OCI-LY7 (cell line): ENCODE results near the gene TAF4. TPM values are rescaled to one million over a fixed set of nuclear protein-coding genes. Genes with fewer than 3 reads are reported as not detected.

Source experiments
- BruUV-seq: library from RNA; stranded (reverse); fragments of 400-500 nt; replicated peaks from 2 replicates; lab custom pipeline; 2021; lab: Mats Ljungman, UMichigan
- CTCF ChIA-PET: fragments of 300-600 bp; sonication (Branson Sonifier 250); formaldehyde crosslinking; loops from one replicate; lab custom pipeline; 2022; ENCODE audit warnings: antibody characterized with exemption; ENCODE audit not compliant: unreplicated experiment; lab: Charles Lee
- POLR2A ChIA-PET: fragments of 300-600 bp; sonication (Branson Sonifier 250); formaldehyde crosslinking; loops from one replicate; lab custom pipeline; 2022; ENCODE audit warnings: antibody characterized with exemption; lab: Charles Lee
- DNase-seq: peaks from one replicate; pipeline ENCODE4 v3.0.0-alpha.2; 2015; ENCODE audit warnings: low spot score
- H2AFZ ChIP-seq: fragments of 200-600 bp; sonication (generic), shearing (Covaris generic); 2 replicates; pipeline ENCODE4 v1.6.1; 2014; ENCODE audit warnings: mild to moderate bottlenecking, antibody characterized with exemption, low read length, moderate library complexity
- H3K27ac ChIP-seq: fragments of 200-600 bp; sonication (generic); 2 replicates; pipeline ENCODE4 v1.5.1; 2014; ENCODE audit warnings: mixed run types, low read depth, mild to moderate bottlenecking, moderate library complexity, low read length, inconsistent platforms; ENCODE audit not compliant: poor library complexity, severe bottlenecking
- H3K36me3 ChIP-seq: fragments of 200-600 bp; sonication (generic); 2 replicates; pipeline ENCODE4 v1.6.1; 2014; ENCODE audit warnings: mild to moderate bottlenecking, antibody characterized with exemption, low read length, moderate library complexity, mixed read lengths; ENCODE audit not compliant: insufficient read depth
- H3K4me1 ChIP-seq: fragments of 200-600 bp; sonication (generic); 2 replicates; pipeline ENCODE4 v1.5.1; 2014; ENCODE audit warnings: mild to moderate bottlenecking, low read length; ENCODE audit not compliant: insufficient read depth, poor library complexity, severe bottlenecking
- H3K4me2 ChIP-seq: fragments of 200-600 bp; sonication (generic); 2 replicates; pipeline ENCODE4 v1.6.1; 2014; ENCODE audit warnings: mild to moderate bottlenecking, low read length
- H3K4me3 ChIP-seq: fragments of 200-600 bp; sonication (generic); 2 replicates; pipeline ENCODE4 v1.5.1; 2014; ENCODE audit warnings: mild to moderate bottlenecking, low read depth, low read length; ENCODE audit not compliant: poor library complexity, severe bottlenecking
- H3K79me2 ChIP-seq: fragments of 200-600 bp; sonication (generic); 2 replicates; pipeline ENCODE4 v1.6.1; 2016; ENCODE audit warnings: low read depth, mild to moderate bottlenecking, low read length, moderate library complexity, mixed read lengths; ENCODE audit not compliant: insufficient read depth
- H3K9me2 ChIP-seq: fragments of 200-600 bp; sonication (generic); 2 replicates; pipeline ENCODE4 v1.6.1; 2016; ENCODE audit warnings: mild to moderate bottlenecking, low read length, mixed read lengths; ENCODE audit not compliant: insufficient read depth
- H3K9me3 ChIP-seq: fragments of 200-600 bp; sonication (generic); 2 replicates; pipeline ENCODE4 v1.6.1; 2014; ENCODE audit warnings: mild to moderate bottlenecking, mixed run types, low read length, mixed read lengths
- H4K20me1 ChIP-seq: fragments of 200-600 bp; sonication (generic); 2 replicates; pipeline ENCODE4 v1.6.1; 2014; ENCODE audit warnings: mild to moderate bottlenecking, antibody characterized with exemption, low read length, moderate library complexity, mixed read lengths; ENCODE audit not compliant: insufficient read depth
- CTCF ChIP-seq: fragments of 200-600 bp; sonication (generic); conservative IDR thresholded peaks from 2 replicates; pipeline ENCODE4 v1.5.1; 2014; ENCODE audit warnings: mild to moderate bottlenecking, antibody characterized with exemption, low read length, moderate library complexity, mixed read lengths
- EZH2phosphoT487 ChIP-seq: fragments of 200-600 bp; sonication (generic); IDR thresholded peaks from 2 replicates; pipeline ENCODE4 v1.6.1; 2018; ENCODE audit warnings: low read depth, borderline replicate concordance, mild to moderate bottlenecking, mixed run types, antibody characterized with exemption, low read length, moderate library complexity, mixed read lengths
- intact Hi-C: fragments of 100-400 bp; cut with micrococcal nuclease; formaldehyde crosslinking; loops from one replicate; pipeline ENCODE4 v1.10.0; 2022; ENCODE audit not compliant: unreplicated experiment
- microRNA-seq: library from miRNA; unstranded; fragments of <30 nt; microRNA quantifications from one replicate; pipeline ENCODE4 v1.2.0, GENCODE V29; 2022; ENCODE audit warnings: borderline replicate concordance
- small RNA-seq: library from RNA; depleted of rRNA; stranded (forward); fragments of <200 nt; gene quantifications from one replicate; pipeline ENCODE3, GENCODE V24; 2014
- total RNA-seq, 2 experiments: library from RNA; depleted of rRNA in 1 of 2; stranded (reverse); fragments of >200 nt in 1 of 2; shearing (Covaris generic) in 1 of 2; gene quantifications; 2 replicates each; pipeline ENCODE4 v1.2.3, GENCODE V29; 2014 to 2022

The TAF4 gene
- total RNA-seq, 2 experiments from 2014 or later, result 11.2 to 38.9 TPM

GRCh38 chr20:61925555-61926252 is 140.0 kb downstream of the TAF4 start:
- Histone ChIP-seq H3K79me2 (no peaks in the 10 kb centered on the region), H3K36me3 (no peaks in the 10 kb centered on the region), H3K4me3 (no peak overlapping the region), H3K27ac (no peak overlapping the region), H3K4me1 (no peaks in the 10 kb centered on the region), H2AFZ (no peak overlapping the region), H3K4me2 (no peak overlapping the region), H4K20me1 (no peaks in the 10 kb centered on the region), H3K9me3 (no peaks in the 10 kb centered on the region), H3K9me2 (no peaks in the 10 kb centered on the region)
- no peak for TF ChIP-seq CTCF
- TF ChIP-seq EZH2phosphoT487, result no peak
- POLR2A ChIA-PET, result no interaction called here
- intact Hi-C loops, result no loop called here
- CTCF ChIA-PET, result no interaction called here
- DNase-seq, result no peak
- BruUV-seq, result no TSS peak

- no peaks in the 10 kb centered on the region for H3K36me3 ChIP-seq
- no peak overlapping the region for H3K4me3 ChIP-seq
- ChIA-PET POLR2A (no interaction called here), CTCF (no interaction called here)
- H3K9me2 ChIP-seq, result no peaks in the 10 kb centered on the region
- TF ChIP-seq CTCF (no peak), EZH2phosphoT487 (no peak)
- intact Hi-C loops, result no loop called here
- no peaks in the 10 kb centered on the region for H4K20me1 ChIP-seq
- H3K4me1 ChIP-seq, result no peaks in the 10 kb centered on the region
- no peaks in the 10 kb centered on the region for H3K9me3 ChIP-seq
- H2AFZ ChIP-seq, result no peak overlapping the region
- no peak for DNase-seq
- H3K27ac ChIP-seq, result no peak overlapping the region
- H3K4me2 ChIP-seq, result no peak overlapping the region
- no peaks in the 10 kb centered on the region for H3K79me2 ChIP-seq
- BruUV-seq, result no TSS peak
These were observed 140.7 kb downstream of the TAF4 start for GRCh38 chr20:61924858-61925554.

Small RNAs within 50 kb of the gene (microRNA-seq; reads per million reads assigned to microRNA genes)
- not detected for gene MIR1257
- gene MIR3195, result not detected

Small RNAs within 50 kb of the gene (small RNA-seq; reads per million reads assigned to genes)
- gene MIR3195, result not detected

Other genes starting within 250 kb of the TAF4 start
- gene LSM14B, start 56.6 kb upstream of the TAF4 start, total RNA-seq (2014; rRNA removed; shearing (Covaris generic)), result 44.7 and 54.2 TPM in 2 replicates
- 53.7 and 54.4 TPM in 2 replicates for gene LSM14B, start 56.6 kb upstream of the TAF4 start, total RNA-seq (2022)
- gene PSMA7, start 77.5 kb upstream of the TAF4 start, total RNA-seq (2014; rRNA removed; shearing (Covaris generic)), result 247 and 362 TPM in 2 replicates
- 223 and 266 TPM in 2 replicates for gene PSMA7, start 77.5 kb upstream of the TAF4 start, total RNA-seq (2022)
- 13.0 and 17.0 TPM in 2 replicates for gene SS18L1, start 77.9 kb upstream of the TAF4 start, total RNA-seq (2014; rRNA removed; shearing (Covaris generic))
- gene SS18L1, start 77.9 kb upstream of the TAF4 start, total RNA-seq (2022), result 16.8 and 17.7 TPM in 2 replicates
- 20.3 and 24.1 TPM in 2 replicates for gene MTG2, start 117.1 kb upstream of the TAF4 start, total RNA-seq (2014; rRNA removed; shearing (Covaris generic))
- 37.5 and 38.6 TPM in 2 replicates for gene MTG2, start 117.1 kb upstream of the TAF4 start, total RNA-seq (2022)
- not detected in 2 replicates for gene HRH3, start 154.4 kb upstream of the TAF4 start, total RNA-seq (2014; rRNA removed; shearing (Covaris generic))
- gene HRH3, start 154.4 kb upstream of the TAF4 start, total RNA-seq (2022), result not detected in 2 replicates
- gene OSBPL2, start 172.6 kb upstream of the TAF4 start, total RNA-seq (2014; rRNA removed; shearing (Covaris generic)), result 17.2 and 20.7 TPM in 2 replicates
- 40.0 and 44.8 TPM in 2 replicates for gene OSBPL2, start 172.6 kb upstream of the TAF4 start, total RNA-seq (2022)
- gene ADRM1, start 237.1 kb upstream of the TAF4 start, total RNA-seq (2014; rRNA removed; shearing (Covaris generic)), result 123 and 128 TPM in 2 replicates
- gene ADRM1, start 237.1 kb upstream of the TAF4 start, total RNA-seq (2022), result 70.7 and 87.0 TPM in 2 replicates